GM19324 (cell line): ENCODE data around the gene PNCK.

Source experiments
- ATAC-seq: cut with Tn5 transposase; IDR thresholded peaks from one replicate; pipeline ENCODE4 v1.9.1; 2021; ENCODE audit warnings: mild to moderate bottlenecking, moderate library complexity; ENCODE audit not compliant: unreplicated experiment, low FRiP score

The PNCK gene

DNA sequence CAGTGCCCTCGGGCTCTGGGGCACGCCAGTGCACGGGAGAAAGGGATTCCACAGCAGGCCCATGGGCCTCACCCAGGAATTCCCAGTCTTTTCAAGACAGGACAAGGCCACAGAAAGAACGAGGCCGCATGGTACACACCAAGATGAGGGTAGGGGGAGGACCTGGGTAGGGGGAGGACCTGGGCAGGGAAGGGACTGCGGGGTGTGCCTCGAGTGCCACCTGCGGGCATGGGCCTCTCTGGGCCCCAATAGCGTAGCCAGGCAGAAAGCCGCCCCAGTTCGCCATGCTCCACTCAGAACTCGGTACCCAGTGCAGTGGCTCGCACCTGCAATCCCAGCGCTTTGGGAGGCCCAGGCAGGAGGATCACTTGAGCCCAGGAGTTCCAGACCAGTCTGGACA, 40.6 kb downstream of the PNCK start:
- no peak for ATAC-seq

DNA sequence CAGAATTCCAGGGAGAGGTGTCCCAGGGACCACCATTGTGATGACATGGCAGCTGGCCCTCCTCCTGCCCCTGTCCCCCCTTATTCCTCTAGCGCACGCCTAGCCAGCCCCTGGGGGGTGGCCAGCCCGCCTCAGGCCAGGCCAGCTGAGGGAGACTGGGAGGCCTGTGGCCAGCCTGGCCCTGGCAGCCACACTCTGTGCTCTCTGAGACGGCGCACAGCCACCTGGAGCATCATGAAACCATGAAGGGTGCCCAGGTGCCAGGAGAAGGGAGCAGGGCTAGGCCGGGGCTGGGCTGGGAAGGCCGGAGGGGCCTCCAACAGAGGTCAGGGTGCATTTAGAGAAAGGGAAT, 41.0 kb downstream of the PNCK start:
- ATAC-seq: no peak

DNA sequence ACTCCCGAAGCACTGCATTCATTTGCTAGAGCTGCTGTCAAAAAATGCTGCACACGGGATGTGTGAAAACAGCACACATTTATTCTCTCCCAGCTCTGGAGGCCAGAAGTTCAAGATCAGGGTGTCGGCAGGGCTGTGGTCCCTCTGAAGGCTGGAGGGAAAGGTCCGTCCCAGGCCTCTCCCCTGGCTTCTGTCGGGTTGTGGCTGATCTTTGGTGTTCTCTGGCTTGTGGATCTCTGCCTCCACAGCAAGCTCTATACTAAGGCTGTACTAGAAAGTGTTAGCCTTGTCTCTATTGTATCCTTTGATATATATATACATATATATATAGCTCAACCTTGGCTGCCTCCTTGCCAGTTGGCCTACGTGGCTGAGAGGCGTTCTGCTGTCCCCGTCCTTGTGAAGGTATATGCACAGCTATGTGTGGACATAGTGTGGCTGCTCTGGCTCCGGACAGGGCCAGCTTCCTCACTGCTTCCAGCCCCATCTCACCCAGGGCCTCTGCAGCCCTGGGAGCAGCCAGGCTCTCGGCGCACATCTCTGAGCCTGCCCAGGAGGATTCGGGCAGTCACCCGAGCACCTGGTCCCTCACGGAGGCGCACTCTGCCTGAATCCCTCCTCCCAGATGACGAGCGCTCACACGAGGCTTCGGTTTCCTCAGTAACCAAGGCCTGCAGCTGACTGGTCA, 41.6 kb downstream of the PNCK start:
- no peak for ATAC-seq

DNA sequence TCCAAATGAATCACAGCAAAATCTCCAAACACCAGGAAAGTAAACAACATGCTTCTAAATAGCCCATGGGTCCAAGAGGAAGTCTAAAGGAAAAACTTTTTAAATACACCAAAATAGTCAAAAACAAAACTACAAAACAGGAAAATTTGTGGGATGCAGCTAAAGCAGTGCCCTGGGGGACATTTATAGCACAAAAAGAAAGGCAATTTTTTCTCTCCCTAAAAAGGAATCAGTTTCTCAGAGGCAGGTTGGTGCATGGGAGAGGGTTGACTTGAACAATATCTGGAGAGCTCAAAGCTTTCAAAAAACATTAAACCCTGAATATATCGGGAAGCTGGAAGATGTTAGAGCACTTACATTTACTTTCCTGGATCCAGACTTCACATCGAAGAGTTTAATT, 42.3 kb downstream of the PNCK start:
- no peak for ATAC-seq

DNA sequence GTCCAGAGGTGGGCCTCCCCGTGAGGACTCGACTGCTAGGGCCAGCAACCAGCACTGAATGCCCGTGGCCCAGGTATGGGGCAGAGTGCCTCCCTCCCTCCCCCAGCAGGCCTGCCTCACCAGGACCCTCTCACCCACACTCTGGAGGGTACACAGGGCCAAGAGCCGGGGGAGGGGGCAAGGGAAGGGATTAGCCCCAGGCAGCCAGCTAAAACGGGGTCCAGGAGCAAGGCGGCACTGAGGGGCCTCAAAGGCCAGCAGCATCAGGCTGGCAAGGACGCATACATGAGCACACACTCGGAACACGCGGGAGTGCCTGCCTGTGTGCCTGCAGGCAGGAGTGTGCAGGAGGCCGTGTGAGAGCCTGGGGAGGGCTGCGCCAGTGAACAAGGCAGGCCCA, 44.9 kb downstream of the PNCK start:
- no peak for ATAC-seq

DNA sequence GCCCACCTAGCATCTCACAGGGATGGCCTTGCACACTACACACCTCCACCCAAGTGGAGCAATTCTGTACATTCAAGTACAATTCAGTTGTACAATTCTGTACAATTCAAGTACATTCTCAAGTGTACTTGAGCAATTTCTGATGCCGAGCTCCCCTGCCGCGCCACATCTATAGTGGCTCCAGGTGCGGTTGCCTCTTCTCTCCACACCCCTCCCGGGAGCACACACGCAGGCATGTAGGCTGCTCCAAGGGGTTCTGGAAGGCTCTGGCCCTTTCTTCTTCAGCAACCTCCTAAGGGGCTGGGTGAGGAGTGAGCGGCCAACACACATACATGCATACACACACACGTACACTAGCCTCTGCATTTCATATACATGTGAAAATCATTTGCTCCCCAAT, 45.5 kb downstream of the PNCK start:
- no peak for ATAC-seq

DNA sequence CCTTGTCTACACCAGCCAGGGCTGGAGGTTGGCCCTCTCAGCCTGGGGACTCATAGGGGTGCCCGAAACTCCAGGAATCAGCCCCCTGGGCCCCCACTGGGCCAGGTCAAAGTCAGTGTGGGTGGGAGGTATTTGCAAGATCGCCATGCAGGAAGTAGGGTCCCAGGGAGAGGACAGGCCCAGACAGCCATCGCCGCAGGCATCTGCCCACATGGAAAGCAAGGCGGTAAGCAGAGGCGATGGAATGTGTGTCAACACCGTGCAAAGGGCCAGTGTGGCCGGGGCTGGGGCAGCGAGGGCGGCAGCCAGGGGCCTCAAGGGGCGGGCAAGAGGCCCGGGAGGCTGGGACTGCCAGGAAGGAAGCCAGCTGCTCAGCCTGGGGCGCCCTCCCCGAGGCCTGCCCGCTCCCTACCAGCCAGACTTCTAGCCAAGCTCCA, 45.9 kb downstream of the PNCK start:
- no peak for ATAC-seq

DNA sequence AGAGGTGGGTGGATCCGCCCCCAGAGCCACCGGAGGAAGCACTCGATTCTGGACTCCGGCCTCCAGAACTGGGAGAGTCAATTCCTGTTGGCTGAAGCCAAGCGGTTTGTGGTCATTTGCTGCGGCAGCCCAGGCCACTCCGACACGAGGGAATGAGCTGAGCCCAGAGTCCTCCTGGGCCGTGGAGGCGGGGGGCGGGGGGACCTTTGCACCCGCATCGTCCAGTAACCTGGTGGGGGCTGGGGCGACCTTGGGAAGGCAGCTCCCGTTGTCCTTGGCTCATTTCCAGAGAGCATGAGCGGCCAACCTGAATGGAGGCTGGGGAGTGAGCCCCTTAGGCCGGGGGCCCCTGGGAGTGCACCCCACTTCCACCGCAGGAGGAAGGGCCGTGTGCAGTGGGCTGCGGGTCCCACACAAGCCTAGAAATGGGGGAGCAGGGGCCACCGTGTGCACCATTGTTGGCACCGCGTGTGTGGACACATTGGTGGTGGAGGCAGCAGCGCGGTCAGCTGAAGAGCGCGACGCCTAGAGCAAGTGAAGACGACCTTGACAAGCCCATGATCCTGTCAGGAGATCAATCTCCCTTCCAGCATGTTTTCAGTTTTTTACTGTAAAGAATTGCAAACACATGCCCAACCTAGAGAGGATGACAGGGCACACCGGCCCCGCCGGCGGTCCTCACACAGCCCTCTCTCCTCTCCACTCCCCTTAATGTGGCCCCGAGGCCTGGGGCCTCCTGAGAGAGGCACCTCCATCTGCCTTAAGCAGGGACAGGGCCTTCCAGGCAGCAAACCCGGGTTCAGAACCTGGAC, 46.5 kb downstream of the PNCK start:
- ATAC-seq: no peak

DNA sequence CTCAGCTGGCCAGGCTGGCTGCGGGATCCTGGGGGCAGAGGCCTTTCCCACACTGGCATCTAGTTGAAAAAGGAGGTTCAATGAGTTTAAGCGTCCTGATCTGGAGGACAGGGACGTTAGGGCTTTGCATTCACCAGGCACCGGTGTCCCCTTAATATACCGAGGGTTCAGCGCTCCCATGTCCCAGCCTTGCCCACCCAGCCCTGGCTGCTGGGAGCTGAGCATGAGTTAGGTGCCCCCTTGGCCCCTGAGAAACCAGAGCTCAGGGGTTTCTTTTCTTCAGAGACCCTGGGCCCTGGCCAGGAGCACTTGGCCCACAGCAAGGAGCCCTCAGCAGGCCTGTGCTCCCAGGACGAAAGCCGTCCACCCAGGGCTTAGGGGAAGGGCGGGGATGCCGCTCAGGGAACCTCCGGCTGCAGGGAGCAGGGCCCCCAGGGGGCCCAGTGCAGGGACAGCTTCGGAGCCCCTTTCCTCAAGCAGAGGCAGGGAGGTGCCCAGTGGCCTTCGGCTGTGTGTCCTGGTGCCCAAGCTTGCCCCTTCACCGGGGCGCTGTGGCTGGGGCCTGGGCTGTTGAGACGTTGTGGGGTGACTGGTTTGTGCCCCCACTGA, 47.5 kb downstream of the PNCK start:
- ATAC-seq: no peak

DNA sequence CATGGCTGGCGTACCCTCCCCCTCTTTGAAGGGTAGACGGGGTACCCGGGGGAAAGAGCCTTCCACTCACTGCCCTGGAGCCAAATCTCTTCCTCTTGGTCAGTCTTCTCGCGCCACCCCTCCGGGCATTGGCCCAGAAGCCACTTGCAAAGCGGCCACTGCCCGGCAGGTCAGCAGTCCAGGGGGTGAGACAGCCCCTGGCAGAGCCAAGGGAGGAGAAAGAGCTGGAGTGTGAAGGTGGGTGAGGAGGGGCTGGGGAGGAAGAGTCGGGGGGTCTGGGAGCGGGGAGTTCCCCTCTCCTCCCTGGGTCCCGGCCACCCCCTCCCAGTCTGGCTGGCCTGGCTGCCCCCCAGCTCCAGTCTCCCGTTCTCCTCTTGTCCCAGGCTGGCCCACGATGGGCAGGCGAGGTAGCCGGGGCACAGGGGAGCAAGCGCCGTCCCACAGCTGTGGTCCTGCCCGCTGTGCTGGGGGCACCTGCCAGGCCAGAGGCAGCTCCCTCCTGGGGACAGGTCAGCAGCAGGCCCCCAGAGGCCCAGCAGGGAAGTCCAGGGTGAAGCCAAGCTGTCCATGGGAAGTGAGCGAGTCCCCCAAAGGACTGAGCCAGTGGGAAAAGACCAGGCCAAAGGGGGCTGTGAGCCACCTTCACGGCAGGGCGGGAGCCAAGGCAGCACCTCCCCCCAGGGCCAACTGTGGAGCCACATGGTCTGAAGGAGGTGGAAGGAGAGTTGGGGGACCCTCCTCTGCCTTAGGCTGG, 48.2 kb downstream of the PNCK start:
- no peak for ATAC-seq

DNA sequence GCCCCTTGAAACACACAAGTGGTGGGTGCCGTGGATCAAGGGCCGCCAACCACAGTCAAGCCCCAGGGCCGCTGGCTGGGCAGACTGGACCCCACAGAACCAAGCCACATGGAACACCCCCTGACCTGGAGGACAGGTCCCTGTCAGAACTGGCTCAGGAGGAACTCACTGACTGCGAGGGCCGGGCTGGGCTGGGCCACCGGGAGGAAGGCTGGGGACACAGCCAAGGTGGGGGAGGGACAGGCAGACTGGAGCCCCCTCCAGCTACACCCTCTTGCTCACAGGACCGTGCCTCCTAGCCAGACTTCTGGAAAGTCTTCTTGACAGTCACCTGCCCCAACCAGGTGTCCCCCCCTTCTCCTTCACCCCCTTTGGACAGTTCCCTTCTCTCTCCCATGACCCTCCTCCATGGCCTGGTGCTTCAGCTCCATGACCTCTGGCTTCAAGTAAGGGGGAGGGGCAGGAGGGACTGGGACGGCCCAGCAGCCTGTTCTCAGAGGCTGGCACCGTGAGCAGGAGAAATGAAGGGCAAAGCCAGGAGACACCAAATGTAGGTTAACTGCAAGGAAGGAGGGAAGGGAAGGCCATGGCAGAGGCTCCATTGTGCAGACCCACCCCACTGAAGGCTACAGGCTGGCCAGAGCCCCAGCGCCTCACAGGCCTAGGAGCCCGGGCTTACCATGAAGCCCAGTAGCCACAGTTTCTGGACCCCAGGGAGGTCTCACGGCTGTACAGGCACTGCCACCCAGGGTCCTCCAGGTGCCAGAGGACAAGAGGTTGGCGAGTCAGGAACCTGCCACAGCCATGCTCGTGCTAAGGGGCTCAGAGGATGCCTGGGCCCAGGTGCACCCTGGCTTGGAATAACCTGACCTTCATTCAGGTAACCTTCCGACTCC, 49.2 kb downstream of the PNCK start:
- ATAC-seq: no peak

DNA sequence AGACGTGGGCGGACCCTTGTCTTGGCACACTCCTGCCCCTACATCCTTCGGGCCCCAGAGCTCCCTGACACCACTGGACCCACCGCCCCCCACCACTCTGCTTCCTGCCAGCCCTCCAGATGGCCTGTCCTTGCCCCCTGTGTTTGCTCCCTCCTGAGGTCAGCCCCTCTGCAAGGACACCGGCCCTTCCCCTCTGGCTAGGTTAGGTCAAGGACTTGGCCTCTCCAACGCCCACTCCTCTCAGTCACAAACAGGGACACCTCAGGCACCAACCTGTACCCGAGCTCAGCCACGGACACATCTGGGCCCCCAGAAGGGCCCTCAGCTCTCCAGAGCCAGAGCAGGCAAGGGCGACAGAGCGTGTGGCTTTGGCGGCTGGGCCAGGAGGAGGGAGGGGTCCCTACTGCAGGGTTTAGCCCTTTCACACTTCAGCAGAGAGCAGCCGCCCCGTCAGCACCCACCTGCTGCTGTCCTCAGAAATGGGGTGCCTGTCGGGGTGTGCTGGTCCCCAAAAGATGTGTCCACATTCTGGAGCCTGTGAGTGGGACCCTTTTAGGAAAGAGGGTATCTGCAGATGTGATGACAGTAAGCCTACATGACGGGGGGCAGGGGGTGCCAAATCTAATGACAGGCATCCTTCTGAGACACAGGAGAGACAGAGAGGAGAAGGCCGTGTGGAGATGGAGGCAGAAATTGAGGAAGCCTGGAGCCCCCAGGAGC, 50.1 kb downstream of the PNCK start:
- ATAC-seq: no peak

DNA sequence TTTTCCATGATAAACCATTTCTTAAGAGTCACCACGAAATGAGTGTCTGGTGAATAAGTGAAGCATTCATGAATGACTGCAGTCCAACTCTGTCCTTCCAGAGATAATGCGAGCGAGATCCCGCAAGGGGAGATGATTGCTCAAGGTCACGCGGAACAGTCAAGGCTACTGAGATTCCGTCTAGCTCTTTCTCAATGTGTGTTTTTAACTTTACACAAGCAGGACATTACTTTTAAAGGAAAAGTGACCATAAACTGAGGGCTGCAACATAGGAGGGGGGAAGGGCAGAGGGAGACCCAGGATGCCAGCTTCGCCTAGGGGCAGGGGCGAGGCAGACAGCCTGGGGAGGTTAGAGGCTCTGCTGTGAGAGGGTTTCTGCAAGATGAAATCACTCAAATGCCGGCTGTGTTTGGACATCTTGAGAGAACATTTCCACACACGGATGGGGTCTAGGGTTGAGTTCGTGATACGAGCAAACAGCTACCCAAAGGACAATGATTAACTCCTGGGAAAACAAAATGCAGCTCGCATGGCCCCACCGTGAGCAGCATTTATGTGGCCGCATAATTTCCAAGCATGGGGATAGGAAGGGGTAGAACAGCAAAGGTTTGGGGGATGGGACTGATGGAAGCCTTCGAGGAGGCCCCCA, 50.8 kb downstream of the PNCK start:
- ATAC-seq: no peak

DNA sequence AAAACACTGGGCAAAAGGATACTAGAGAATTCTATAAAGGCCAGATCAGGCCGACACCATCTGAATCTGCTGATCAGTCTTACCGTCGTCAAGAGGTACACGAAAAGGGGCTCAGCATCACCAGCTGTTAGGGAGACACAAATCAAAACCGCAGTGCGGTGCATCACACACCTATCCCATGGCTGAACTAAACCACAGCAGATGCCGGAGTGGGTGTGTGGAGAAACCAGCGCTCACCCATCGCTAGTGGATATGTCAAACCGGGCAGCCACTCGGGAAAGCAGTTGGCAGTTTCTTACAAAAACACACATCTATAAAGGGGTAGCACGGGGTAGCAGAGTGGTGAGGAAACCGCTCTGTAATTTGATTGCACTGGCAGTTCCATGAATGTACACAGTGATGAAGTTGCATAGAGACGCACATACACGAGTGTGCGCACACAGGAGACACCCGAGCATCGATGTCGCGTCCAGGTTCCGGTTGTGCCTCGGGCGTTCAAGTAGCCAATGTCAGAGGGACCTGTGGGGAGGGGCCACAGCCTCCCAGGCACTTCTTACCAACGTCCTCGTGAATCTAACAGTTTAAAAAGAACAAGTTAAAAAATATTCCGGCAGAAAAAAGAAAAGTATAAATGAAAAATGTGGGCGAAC, 51.5 kb downstream of the PNCK start:
- ATAC-seq: no peak

DNA sequence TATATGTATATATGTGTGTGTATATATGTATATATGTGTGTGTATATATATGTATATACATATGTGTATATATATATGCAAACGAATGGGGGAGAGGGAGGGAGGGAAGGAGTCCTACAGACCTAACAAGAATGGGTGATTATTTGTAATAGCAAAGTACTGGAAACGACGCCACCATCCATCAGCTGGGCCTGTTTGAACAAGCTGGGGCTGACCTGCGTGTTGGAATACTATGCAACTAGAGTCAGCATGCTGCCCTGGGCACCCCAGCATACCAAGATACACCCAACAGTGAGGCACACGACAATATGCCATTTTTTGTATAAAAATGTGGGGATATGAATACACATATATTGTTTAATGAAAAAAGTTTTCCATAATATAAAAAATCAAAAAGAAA, 53.0 kb downstream of the PNCK start:
- no peak for ATAC-seq
